EL (cell line): ENCODE results near the gene CFAP97.
A peak's percentile ranks its signal among the peaks of the same experiment; 100 is the strongest.

Experiments used
- DNase-seq: peaks from one replicate; pipeline ENCODE4 v3.0.0-alpha.2; 2016

Gene CFAP97

DNA sequence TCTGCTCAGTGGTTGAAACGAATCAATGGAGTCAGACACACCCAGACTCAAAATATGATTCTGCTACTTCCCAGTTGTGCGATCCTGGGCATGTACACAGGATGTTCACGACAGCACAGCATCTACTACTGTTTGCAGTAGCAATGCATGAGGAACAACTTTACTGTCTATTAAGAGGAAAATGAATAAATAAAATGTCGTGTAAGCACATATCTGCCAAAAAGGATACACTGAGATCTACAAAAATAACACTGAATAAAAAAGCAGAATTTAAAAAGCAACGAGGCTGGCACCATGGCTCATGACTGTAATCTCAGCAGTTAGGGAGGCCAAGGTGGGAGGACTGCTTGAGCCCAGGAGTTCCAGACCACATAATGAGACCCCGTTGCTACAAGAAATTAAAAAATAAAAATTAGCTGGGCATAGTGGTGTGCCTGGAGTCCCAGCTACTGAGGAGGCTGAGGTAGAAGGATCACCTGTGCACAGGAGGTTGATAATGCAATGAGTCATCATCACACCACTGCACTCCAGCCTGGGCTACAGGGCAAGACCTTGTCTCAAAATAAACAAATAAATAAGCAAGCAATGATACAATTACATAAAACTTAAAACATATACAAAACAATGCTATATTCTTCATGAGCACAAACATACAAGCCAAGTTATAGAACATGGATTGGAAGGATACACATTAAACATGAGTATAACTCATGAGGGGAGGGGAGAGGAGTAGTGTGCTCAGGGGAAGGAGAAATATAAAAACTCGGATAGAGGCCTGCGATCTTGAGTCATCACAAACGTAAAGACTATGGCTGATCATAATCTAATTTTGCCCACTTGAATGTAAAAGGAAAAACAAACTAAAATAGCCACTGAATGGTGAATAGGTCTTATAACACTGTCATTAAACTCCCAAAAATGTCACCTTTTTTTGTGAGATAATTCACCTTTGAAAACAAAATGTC, 8.6 kb downstream of the CFAP97 start:
- DNase-seq, result no peak

GRCh38 chr4:185192059-185192458, 11.7 kb downstream of the CFAP97 start:
- no peak for DNase-seq

DNA sequence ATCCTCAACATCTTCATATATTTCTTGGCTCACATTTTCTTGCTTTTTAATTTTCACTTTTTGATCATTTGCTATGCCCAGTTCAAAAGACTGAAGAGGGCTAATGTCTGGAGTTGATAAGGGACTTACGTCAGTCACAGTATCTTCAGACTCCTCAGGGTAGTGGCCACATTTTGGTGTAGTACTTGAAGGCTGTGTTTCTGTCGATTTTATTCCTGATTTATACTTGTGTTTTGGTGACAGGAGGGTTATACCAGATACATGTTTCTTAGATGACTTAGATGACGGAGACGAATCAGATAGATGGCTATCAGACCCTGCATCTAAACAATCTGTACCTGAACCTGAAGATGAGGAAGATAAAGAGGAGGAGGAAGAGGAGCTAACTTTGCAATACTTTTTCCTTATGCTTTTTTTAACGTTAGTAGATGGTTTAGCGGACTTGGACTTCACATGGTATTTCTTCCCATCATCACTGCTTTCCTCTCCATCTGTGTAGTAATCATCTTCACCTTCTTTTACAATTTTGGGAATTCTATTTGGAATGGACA, 13.4 kb downstream of the CFAP97 start:
- no peak for DNase-seq

GRCh38 chr4:185189606-185190305, 14.0 kb downstream of the CFAP97 start:
- DNase-seq, result no peak

DNA sequence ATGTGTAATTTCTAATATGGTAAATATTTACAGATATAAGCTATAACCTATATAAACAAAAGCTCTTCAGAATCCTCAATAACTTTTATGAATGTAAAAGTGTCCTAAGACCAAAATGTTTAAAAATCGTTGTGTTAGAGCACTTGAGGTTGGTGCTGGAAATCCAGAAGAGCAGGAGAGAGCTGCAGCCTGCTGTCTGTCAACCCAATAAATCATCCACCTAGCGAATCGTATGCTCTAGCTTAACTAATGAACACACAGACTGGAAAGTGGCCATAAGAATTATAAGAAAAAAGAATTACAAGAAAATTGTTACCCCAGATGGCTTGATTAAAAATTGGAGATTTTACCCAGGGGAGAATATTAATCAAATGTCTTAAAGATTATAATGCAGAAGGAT, 17.0 kb downstream of the CFAP97 start:
- no peak for DNase-seq

DNA sequence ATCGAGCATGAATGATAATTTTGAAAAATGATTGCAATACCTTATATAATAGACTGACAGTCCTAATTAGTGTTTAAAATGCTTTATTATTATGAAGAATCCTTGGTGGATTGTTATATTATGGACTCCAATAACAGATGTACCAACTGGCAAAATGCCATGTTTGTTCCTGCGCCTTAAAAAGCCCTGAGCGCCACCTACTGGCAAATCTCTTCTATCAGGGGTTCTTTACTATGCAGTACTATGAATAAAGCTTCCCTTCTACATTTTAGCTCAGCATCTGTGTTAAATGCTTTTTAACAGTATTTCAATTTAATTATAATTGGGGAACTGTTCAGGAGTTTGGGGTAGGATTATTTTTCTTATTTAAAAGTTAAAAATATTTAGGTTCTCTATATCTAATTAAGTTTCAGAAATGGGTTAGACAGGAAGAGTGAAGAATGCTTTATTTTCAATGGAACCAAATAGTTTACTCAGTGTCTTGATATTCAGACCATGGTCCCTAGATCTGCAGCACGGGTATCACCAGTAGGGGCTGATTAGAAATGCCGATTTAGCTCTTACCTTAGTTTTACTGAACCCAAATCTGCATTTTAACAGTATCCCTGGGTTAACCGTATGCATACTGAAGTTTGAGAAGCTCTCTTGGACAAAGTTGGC, 20.0 kb downstream of the CFAP97 start:
- DNase-seq, result peak; percentile 81

- no peak for DNase-seq
Observed at GRCh38 chr4:185182239-185182638, 21.6 kb downstream of the CFAP97 start.

GRCh38 chr4:185179488-185179887, 24.3 kb downstream of the CFAP97 start:
- no peak for DNase-seq

DNA sequence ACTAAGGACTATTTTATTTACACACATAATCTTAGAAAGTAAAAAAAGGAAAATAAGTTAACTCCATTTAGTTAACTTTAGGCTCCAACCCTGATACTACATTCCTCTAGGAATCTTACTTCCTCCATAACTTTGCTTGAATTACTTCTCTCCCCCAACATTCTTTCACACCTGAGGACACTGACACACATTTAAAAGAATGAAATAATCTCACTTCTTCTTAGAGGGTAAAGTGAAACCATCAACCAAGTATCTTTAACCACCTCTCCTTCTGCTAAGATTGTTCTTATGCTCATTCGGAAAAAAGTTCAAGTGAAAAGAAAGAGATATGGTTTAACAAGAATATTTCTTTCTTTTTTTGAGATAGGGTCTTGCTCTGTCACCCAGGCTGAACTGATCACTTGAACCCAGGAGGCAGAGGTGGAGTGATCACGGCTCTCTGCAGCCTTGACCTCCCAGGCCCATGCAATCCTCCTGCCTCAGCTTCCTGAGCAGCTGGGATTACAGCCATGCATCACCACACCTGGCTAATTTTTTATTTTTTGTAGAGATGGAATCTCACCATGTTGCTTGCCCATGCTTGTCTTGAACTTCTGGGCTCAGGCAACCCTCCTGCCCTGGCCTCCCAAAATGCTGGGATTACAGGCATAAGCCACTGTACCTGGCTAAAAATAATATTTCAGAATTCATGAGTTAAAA, 32.3 kb downstream of the CFAP97 start:
- DNase-seq, result no peak

DNA sequence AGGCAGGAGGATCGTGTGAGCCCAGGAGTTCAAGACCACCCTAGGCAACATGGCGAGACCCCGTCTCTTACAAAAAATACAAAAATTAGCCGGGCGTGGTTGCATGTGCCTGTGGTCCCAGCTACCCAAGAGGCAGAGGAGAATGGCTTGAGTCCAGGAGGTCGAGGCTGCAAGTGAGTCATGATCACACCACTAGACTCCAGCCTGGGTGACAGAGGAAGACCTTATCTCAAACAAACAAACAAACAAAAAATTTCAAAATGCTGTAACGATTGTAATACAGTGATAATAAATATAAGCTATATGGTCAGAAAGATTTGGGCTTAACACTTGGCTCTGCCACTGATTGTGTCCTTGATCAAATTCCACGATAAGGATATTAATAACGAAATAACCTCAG, 36.6 kb downstream of the CFAP97 start:
- DNase-seq, result no peak

DNA sequence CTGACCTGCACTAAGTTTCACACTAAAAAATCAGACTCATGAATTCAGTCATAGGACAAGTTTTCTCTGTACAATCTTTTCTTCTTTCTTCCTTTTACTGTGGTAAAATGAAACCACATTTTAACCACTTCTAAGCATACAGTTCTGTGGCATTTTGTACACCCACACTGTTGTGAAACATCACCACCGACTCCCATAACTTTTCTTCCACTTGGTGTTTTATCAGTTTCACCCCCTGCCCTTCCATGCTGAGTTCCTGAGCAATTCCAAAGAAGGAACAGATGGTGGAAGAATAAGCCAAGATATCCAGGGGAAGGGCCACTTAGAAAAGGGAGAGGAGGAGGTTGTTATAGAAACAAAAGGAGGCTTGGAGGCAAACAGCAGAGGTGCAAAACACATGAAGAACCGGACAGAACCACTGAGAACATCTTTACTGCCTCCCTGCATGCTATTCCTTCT, 38.2 kb downstream of the CFAP97 start:
- DNase-seq, result peak; percentile 44

- no peak for DNase-seq
Observed at GRCh38 chr4:185151296-185151695, 52.5 kb downstream of the CFAP97 start.

DNA sequence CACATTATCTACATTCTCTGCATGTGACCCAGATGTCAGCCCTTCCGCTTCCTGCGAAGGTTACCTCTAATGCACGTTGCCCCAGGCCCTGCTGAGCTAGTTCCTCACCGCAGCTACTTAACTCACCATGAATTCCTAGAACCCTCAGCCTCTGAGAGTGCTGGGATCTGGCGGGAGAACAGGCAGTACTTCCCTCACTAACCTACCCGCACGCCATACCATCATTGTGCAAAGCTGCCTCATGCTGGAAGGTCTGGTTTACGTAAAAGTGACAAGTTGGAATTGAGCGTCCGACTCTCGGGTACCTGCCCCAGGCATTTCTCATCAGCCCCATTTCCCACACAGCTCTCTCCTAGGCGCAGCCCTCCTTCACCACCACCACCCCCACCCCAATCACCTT, 54.4 kb downstream of the CFAP97 start:
- DNase-seq, result no peak

DNA sequence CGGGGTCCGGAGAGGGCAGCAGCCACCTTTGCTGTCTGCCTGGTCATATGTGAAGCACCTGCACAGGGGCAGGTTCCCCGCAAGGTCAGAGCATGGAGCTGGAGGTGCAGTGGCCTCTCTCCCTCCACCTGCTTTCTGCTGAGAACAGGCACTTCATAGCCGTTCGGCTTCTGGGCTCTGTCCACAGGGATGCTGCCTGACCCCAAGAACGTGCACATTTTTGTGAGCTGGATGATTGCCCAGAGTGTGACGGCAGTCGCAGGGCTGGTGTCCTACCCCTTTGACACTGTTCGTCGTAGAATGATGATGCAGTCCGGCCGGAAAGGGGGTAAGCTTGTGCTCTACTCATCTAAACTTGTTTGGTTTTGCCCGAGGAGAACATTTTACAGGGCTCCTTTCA, 58.2 kb downstream of the CFAP97 start:
- DNase-seq, result no peak

DNA sequence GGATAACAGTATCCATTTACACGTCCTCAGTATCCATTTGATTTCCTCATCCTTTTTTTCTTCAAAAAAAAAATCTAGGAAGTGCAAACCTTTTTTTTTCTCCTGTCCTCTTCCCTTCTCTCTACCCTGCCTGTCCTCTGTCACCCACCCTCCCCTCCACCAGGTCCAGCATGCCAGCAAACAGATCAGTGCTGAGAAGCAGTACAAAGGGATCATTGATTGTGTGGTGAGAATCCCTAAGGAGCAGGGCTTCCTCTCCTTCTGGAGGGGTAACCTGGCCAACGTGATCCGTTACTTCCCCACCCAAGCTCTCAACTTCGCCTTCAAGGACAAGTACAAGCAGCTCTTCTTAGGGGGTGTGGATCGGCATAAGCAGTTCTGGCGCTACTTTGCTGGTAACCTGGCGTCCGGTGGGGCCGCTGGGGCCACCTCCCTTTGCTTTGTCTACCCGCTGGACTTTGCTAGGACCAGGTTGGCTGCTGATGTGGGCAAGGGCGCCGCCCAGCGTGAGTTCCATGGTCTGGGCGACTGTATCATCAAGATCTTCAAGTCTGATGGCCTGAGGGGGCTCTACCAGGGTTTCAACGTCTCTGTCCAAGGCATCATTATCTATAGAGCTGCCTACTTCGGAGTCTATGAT, 59.1 kb downstream of the CFAP97 start:
- no peak for DNase-seq

- peak; percentile 41 for DNase-seq
Observed at GRCh38 chr4:185143601-185143969, 60.2 kb downstream of the CFAP97 start.

DNA sequence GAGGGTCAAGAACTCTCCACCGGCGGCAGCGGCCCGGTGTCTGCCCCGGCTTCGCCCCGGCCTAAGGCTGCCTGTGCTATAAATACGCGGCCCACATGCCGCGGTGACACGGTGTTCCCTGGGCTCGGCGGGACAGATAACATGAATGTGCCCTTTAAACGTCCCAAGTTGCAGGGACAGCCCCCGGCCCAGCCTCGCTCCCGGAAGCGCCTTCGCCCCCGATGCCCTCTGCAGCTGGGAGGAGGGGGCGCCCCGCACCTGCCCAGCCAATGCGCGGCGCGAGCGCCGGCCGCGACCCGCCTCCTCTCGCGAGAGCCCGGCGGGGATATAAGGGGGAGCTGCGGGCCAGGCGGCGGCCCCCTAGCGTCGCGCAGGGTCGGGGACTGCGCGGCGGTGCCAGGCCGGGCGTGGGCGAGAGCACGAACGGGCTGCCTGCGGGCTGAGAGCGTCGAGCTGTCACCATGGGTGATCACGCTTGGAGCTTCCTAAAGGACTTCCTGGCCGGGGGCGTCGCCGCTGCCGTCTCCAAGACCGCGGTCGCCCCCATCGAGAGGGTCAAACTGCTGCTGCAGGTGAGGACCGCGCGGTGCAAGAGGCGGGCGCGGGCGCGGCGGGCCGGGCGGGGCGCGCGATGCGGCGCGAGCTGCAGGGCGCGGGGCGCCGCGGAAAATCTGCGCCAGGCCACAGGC, 60.7 kb downstream of the CFAP97 start, which contains the start of gene SLC25A4:
SLC25A4 (plus strand) TSS at position 355 of the 689 bp plus-strand sequence; CDS start at position 462, 107 bp downstream.
- DNase-seq, result peak; percentile 79

DNA sequence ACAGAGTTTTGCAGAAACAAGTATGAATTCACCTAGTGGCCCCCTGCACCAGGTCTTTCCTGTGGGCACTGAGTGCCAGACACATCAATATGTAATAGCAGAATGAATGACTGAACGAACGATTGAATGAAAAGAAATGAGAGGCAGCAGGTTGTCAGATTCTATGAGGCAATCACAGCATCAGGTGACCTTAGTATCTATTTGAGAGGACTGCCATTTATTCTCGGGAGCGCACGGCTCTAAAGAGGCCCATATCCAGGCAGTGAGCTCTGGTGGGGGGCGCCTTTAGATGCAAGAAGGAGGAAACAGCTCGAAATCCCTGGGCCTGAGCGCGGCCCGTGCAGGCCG, 61.3 kb downstream of the CFAP97 start:
- no peak for DNase-seq

- DNase-seq, result no peak
Observed at GRCh38 chr4:185141777-185142176, 62.0 kb downstream of the CFAP97 start.

DNA sequence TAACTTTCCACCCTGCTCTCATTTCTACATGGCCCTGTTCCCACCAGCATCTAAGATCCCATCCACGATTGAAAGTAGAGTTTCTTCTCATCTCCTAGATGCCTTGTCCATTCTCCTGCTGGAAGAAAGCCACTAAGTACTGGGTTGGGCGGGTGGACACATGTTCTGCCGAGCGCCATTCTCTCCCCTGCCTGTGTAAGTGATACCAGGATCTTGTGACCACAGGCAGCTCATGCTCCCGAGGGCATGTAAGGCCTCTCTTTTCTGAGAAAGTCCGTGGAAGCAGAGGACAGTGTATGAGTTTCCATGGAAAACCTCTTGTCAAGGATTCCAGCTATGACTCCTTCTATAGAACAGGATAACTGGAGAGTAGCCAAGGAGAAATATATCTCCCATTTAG, 64.1 kb downstream of the CFAP97 start:
- DNase-seq, result no peak

- DNase-seq, result no peak
Observed at GRCh38 chr4:185138161-185138560, 65.6 kb downstream of the CFAP97 start.
